ENCODE results near the gene FADS2. TPM values are rescaled to one million over a fixed set of nuclear protein-coding genes. Genes with fewer than 3 reads are reported as not detected.

FADS2 gene
- total RNA-seq, 1 experiment from 2014 or later: 17.1 TPM

GRCh38 chr11:61873588-61874376 is 45.7 kb downstream of the FADS2 start:
- no peak for TF ChIP-seq ATF3 (IDR thresholded peaks at IDR 0.05)
- no peak for TF ChIP-seq CEBPB (IDR thresholded peaks at IDR 0.05; ENCODE audit: low read depth)
- no peak overlapping the region for H3K9ac ChIP-seq (ENCODE audit: low read length)
- no peaks in the 10 kb centered on the region for H4K20me1 ChIP-seq (ENCODE audit: insufficient read depth)
- BruUV-seq (replicated peaks): no TSS peak
- ChIA-PET POLR2A (interaction anchor here (1.3 kb wide), 1 partner anchor 89 kb away, joined by 3 read pairs; no protein-coding TSS in a partner anchor), CTCF (interaction anchor here (2.0 to 6.1 kb wide), 3 partner anchors 74 to 234 kb away, joined by 12 to 35 read pairs (median 16); no protein-coding TSS in a partner anchor), RAD21 (ENCODE audit: low non-redundant PET in 1 of 2, low total read pairs in 2 of 2, uncharacterized antibody in 2 of 2, unreplicated experiment in 2 of 2) (no interaction called here)
- H2AFZ ChIP-seq (ENCODE audit: low read depth, low read length, poor library complexity, severe bottlenecking): no peak overlapping the region
- ATAC-seq: no peak
- intact Hi-C loops (cut with micrococcal nuclease): no loop called here
- H3K27ac ChIP-seq (ENCODE audit: low read depth, low read length): no peak overlapping the region
- H3K79me2 ChIP-seq (ENCODE audit: insufficient read depth, low read length): no peaks in the 10 kb centered on the region
- H3K36me3 ChIP-seq (ENCODE audit: control insufficient read depth in 1 of 2, insufficient read depth in 2 of 2, low read length in 2 of 2): no peaks in the 10 kb centered on the region; a peak in 1 of 4 replicates
- peaks cover 9 to 20% of the 10 kb centered on the region in 2 experiments for H3K4me1 ChIP-seq (ENCODE audit: control insufficient read depth in 1 of 2, insufficient read depth in 2 of 2, low read length in 2 of 2)
- DNase-seq (ENCODE audit: low read depth, low spot score): no peak
- H3K4me3 ChIP-seq (replicated peaks in 1 of 2; ENCODE audit: low read depth in 1 of 2, low read length in 2 of 2): no peak overlapping the region
- H3K27me3 ChIP-seq (ENCODE audit: insufficient read depth, low read length): no peaks in the 10 kb centered on the region
- no peaks in the 10 kb centered on the region for H3K9me2 ChIP-seq (ENCODE audit: insufficient read depth)
- H3K9me3 ChIP-seq (ENCODE audit: control insufficient read depth in 1 of 2, insufficient read depth in 1 of 2, low read depth in 1 of 2, low read length in 2 of 2): no peaks in the 10 kb centered on the region
- H3K4me2 ChIP-seq (ENCODE audit: low read length): no peak overlapping the region

- Histone ChIP-seq H3K27me3 (ENCODE audit: insufficient read depth, low read length) (no peaks in the 10 kb centered on the region), H3K36me3 (ENCODE audit: control insufficient read depth in 1 of 2, insufficient read depth in 2 of 2, low read length in 2 of 2) (no peaks in the 10 kb centered on the region; a peak in 1 of 4 replicates), H3K4me2 (ENCODE audit: low read length) (peak overlapping the region; percentile 9; the same call in 1 of the 2 replicates), H2AFZ (ENCODE audit: low read depth, low read length, poor library complexity, severe bottlenecking) (no peak overlapping the region), H3K9me2 (ENCODE audit: insufficient read depth) (no peaks in the 10 kb centered on the region), H3K9me3 (ENCODE audit: control insufficient read depth in 1 of 2, insufficient read depth in 1 of 2, low read depth in 1 of 2, low read length in 2 of 2) (no peaks in the 10 kb centered on the region), H3K79me2 (ENCODE audit: insufficient read depth, low read length) (no peaks in the 10 kb centered on the region), H4K20me1 (ENCODE audit: insufficient read depth) (no peaks in the 10 kb centered on the region), H3K27ac (ENCODE audit: low read depth, low read length) (no peak overlapping the region), H3K4me3 (replicated peaks in 1 of 2; ENCODE audit: low read depth in 1 of 2, low read length in 2 of 2) (no peak overlapping the region), H3K9ac (ENCODE audit: low read length) (no peak overlapping the region), H3K4me1 (ENCODE audit: control insufficient read depth in 1 of 2, insufficient read depth in 2 of 2, low read length in 2 of 2) (peaks cover 9 to 20% of the 10 kb centered on the region in 2 experiments)
- no peak for TF ChIP-seq EGR1 (IDR thresholded peaks at IDR 0.05; ENCODE audit: low read depth)
- TF ChIP-seq SP1 (IDR thresholded peaks at IDR 0.05; ENCODE audit: low read depth): no peak
- no peak for TF ChIP-seq EZH2phosphoT487 (IDR thresholded peaks at IDR 0.05; ENCODE audit: borderline replicate concordance)
- TF ChIP-seq FOSL1 (IDR thresholded peaks at IDR 0.05; ENCODE audit: low read depth): no peak
- TF ChIP-seq ZNF274 (IDR thresholded peaks at IDR 0.05; ENCODE audit: low read depth, low read length): no peak
- no peak for TF ChIP-seq SRF (IDR thresholded peaks at IDR 0.05; ENCODE audit: low read depth)
- no peak for TF ChIP-seq CBX3 (IDR thresholded peaks at IDR 0.05; ENCODE audit: low read depth)
- TF ChIP-seq SIN3A (IDR thresholded peaks at IDR 0.05; ENCODE audit: low read depth): no peak
- TF ChIP-seq ZBTB33 (IDR thresholded peaks at IDR 0.05; ENCODE audit: extremely low read depth, insufficient replicate concordance, low read length): no peak
- no peak for TF ChIP-seq EZH2 (IDR thresholded peaks at IDR 0.05)
- TF ChIP-seq POLR2AphosphoS5 (IDR thresholded peaks at IDR 0.05; ENCODE audit: low read depth, low read length): no peak
- no TSS peak for BruUV-seq (replicated peaks)
- ChIA-PET POLR2A (interaction anchor here (0.7 to 1.0 kb wide), 3 partner anchors 24 to 1803 kb away, joined by 3 to 5 read pairs (median 4); no protein-coding TSS in a partner anchor), RAD21 (ENCODE audit: low non-redundant PET in 1 of 2, low total read pairs in 2 of 2, uncharacterized antibody in 2 of 2, unreplicated experiment in 2 of 2) (interaction anchor here in 1 of 2 experiments (0.6 kb wide), 1 partner anchor 16 kb away, joined by 4 read pairs; no protein-coding TSS in a partner anchor), CTCF (interaction anchor here (0.7 to 6.1 kb wide), 5 partner anchors 72 to 233 kb away, joined by 3 to 35 read pairs (median 5); no protein-coding TSS in a partner anchor)
- intact Hi-C loops (cut with micrococcal nuclease): no loop called here
- ATAC-seq (no peak), DNase-seq (ENCODE audit: low read depth, low spot score) (no peak)
Observed at GRCh38 chr11:61874377-61874809, 46.3 kb downstream of the FADS2 start.

Measured in HCT116 (cell line).